Activated CD8-positive, alpha-beta memory T cell treated with anti-CD3 and anti-CD28 coated beads, Interleukin-2, amount 10 ng/mL, durations not matched to agents 7 days and 5 days (primary cell): ENCODE data around the gene PPM1D. TPM values are rescaled to one million over a fixed set of nuclear protein-coding genes. Genes with fewer than 3 reads are reported as not detected.
"Not testable (repeated sequence)": the region's sequence is repeated elsewhere in the genome, so short reads cannot be mapped to it uniquely, and the experiment has no call there.

Experiments
- ATAC-seq: fragments of 150-1000 bp; cut with Tn5 transposase; one replicate; pipeline ENCODE4 v1.10.0; 2021; ENCODE audit warnings: moderate library complexity
- CTCF ChIA-PET: fragments of 350-600 bp; sonication (Branson Sonifier 250); formaldehyde crosslinking; loops from one replicate; lab custom pipeline; 2021; ENCODE audit warnings: antibody characterized with exemption; lab: Charles Lee
- DNase-seq: peaks from one replicate; pipeline ENCODE4 v3.0.0-alpha.2; 2020
- H3K27ac Mint-ChIP-seq: one replicate; pipeline ENCODE4 v1.8.0; 2021; ENCODE audit warnings: mild to moderate bottlenecking, mixed read lengths
- H3K27me3 Mint-ChIP-seq: one replicate; pipeline ENCODE4 v1.8.0; 2021; ENCODE audit warnings: mixed read lengths
- H3K36me3 Mint-ChIP-seq: one replicate; pipeline ENCODE4 v1.8.0; 2021; ENCODE audit warnings: mild to moderate bottlenecking, mixed read lengths
- H3K4me1 Mint-ChIP-seq: one replicate; pipeline ENCODE4 v1.8.0; 2021; ENCODE audit warnings: mixed read lengths
- H3K4me3 Mint-ChIP-seq: one replicate; pipeline ENCODE4 v1.8.0; 2021; ENCODE audit warnings: mild to moderate bottlenecking, moderate library complexity, mixed read lengths
- H3K9me3 Mint-ChIP-seq: one replicate; pipeline ENCODE4 v1.8.0; 2022; ENCODE audit warnings: low read depth, mixed read lengths
- total RNA-seq, 2 experiments: library from RNA; stranded (reverse); gene quantifications; one replicate each; pipeline ENCODE4 v1.2.3, GENCODE V29; 2021

The PPM1D gene
- total RNA-seq, 2 experiments from 2014 or later: 20.3 to 22.6 TPM

GRCh38 chr17:60613796-60614195 is 13.8 kb downstream of the PPM1D start:
- not testable (repeated sequence) for H3K27ac Mint-ChIP-seq, H3K4me1 Mint-ChIP-seq, H3K9me3 Mint-ChIP-seq, H3K36me3 Mint-ChIP-seq, ATAC-seq, H3K27me3 Mint-ChIP-seq, H3K4me3 Mint-ChIP-seq, DNase-seq
- CTCF ChIA-PET: interaction anchor here (0.6 kb wide), 1 partner anchor 26 kb away, joined by 3 read pairs; no protein-coding TSS in a partner anchor

- H3K27me3 Mint-ChIP-seq, CTCF ChIA-PET, ATAC-seq, H3K36me3 Mint-ChIP-seq, H3K4me3 Mint-ChIP-seq, H3K9me3 Mint-ChIP-seq, H3K27ac Mint-ChIP-seq, H3K4me1 Mint-ChIP-seq, DNase-seq: not testable (repeated sequence)
These were observed 14.3 kb downstream of the PPM1D start for GRCh38 chr17:60614247-60614646.

- CTCF ChIA-PET: interaction anchor here (0.9 to 1.2 kb wide), 2 partner anchors 11 to 37 kb away, joined by 3 to 4 read pairs; no protein-coding TSS in a partner anchor
- DNase-seq (no peak), ATAC-seq (no peak)
- peaks cover 8% of the 10 kb centered on the region for H3K4me1 Mint-ChIP-seq
- H3K27me3 Mint-ChIP-seq: no peaks in the 10 kb centered on the region
- H3K9me3 Mint-ChIP-seq: no peaks in the 10 kb centered on the region
- peaks cover 4% of the 10 kb centered on the region for H3K36me3 Mint-ChIP-seq
- H3K27ac Mint-ChIP-seq: no peak overlapping the region
- H3K4me3 Mint-ChIP-seq: no peak overlapping the region
These were observed 15.1 kb downstream of the PPM1D start for GRCh38 chr17:60615108-60615507.

GRCh38 chr17:60615840-60616239 is 15.8 kb downstream of the PPM1D start:
- H3K9me3 Mint-ChIP-seq: no peaks in the 10 kb centered on the region
- ATAC-seq: no peak
- DNase-seq: no peak
- peaks cover 4% of the 10 kb centered on the region for H3K36me3 Mint-ChIP-seq
- no peak overlapping the region for H3K4me3 Mint-ChIP-seq
- no peak overlapping the region for H3K27ac Mint-ChIP-seq
- CTCF ChIA-PET: interaction anchor here (0.9 to 1.2 kb wide), 2 partner anchors 12 to 38 kb away, joined by 3 to 4 read pairs; no protein-coding TSS in a partner anchor
- H3K4me1 Mint-ChIP-seq: peaks cover 7% of the 10 kb centered on the region
- no peaks in the 10 kb centered on the region for H3K27me3 Mint-ChIP-seq

GRCh38 chr17:60618080-60618479 is 18.1 kb downstream of the PPM1D start:
- H3K27ac Mint-ChIP-seq: no peak overlapping the region
- CTCF ChIA-PET: interaction anchor here (1.1 kb wide), 1 partner anchor 21 kb away, joined by 4 read pairs; no protein-coding TSS in a partner anchor
- no peak overlapping the region for H3K4me3 Mint-ChIP-seq
- peaks cover 9% of the 10 kb centered on the region for H3K36me3 Mint-ChIP-seq
- peaks cover 9% of the 10 kb centered on the region for H3K4me1 Mint-ChIP-seq
- no peak for ATAC-seq
- no peaks in the 10 kb centered on the region for H3K9me3 Mint-ChIP-seq
- H3K27me3 Mint-ChIP-seq: no peaks in the 10 kb centered on the region
- no peak for DNase-seq

GRCh38 chr17:60618854-60619526 is 19.0 kb downstream of the PPM1D start:
- ATAC-seq (no peak), DNase-seq (no peak)
- CTCF ChIA-PET: interaction anchor here (1.1 kb wide), 1 partner anchor 17 kb away, joined by 3 read pairs; no protein-coding TSS in a partner anchor
- H3K4me1 Mint-ChIP-seq: peaks cover 10% of the 10 kb centered on the region
- peaks cover 9% of the 10 kb centered on the region for H3K36me3 Mint-ChIP-seq
- no peaks in the 10 kb centered on the region for H3K27me3 Mint-ChIP-seq
- H3K9me3 Mint-ChIP-seq: no peaks in the 10 kb centered on the region
- no peak overlapping the region for H3K27ac Mint-ChIP-seq
- no peak overlapping the region for H3K4me3 Mint-ChIP-seq

GRCh38 chr17:60622961-60623360 is 23.0 kb downstream of the PPM1D start:
- Mint-ChIP-seq H3K4me3 (no peak overlapping the region), H3K4me1 (peaks cover 7% of the 10 kb centered on the region), H3K27ac (no peak overlapping the region), H3K27me3 (no peaks in the 10 kb centered on the region), H3K36me3 (peaks cover 9% of the 10 kb centered on the region), H3K9me3 (no peaks in the 10 kb centered on the region)
- CTCF ChIA-PET: interaction anchor here (1.6 kb wide), 1 partner anchor 15 kb away, joined by 4 read pairs; no protein-coding TSS in a partner anchor
- DNase-seq: no peak
- no peak for ATAC-seq

- no peak for ATAC-seq
- no peaks in the 10 kb centered on the region for H3K27me3 Mint-ChIP-seq
- H3K4me3 Mint-ChIP-seq: no peak overlapping the region
- H3K27ac Mint-ChIP-seq: no peak overlapping the region
- no peaks in the 10 kb centered on the region for H3K9me3 Mint-ChIP-seq
- CTCF ChIA-PET: interaction anchor here (1.6 kb wide), 1 partner anchor 14 kb away, joined by 4 read pairs; no protein-coding TSS in a partner anchor
- H3K36me3 Mint-ChIP-seq: peaks cover 11% of the 10 kb centered on the region
- H3K4me1 Mint-ChIP-seq: peaks cover 10% of the 10 kb centered on the region
- DNase-seq: no peak
These were observed 23.4 kb downstream of the PPM1D start for GRCh38 chr17:60623415-60623814.

- CTCF ChIA-PET: interaction anchor here (1.5 kb wide), 1 partner anchor 11 kb away, joined by 6 read pairs; no protein-coding TSS in a partner anchor
- ATAC-seq (no peak), DNase-seq (no peak)
- H3K36me3 Mint-ChIP-seq: peaks cover 4% of the 10 kb centered on the region
- no peak overlapping the region for H3K4me3 Mint-ChIP-seq
- no peak overlapping the region for H3K27ac Mint-ChIP-seq
- no peaks in the 10 kb centered on the region for H3K9me3 Mint-ChIP-seq
- H3K27me3 Mint-ChIP-seq: no peaks in the 10 kb centered on the region
- H3K4me1 Mint-ChIP-seq: peaks cover 12% of the 10 kb centered on the region
These were observed 27.1 kb downstream of the PPM1D start for GRCh38 chr17:60627124-60627523.

- H3K27ac Mint-ChIP-seq: no peak overlapping the region
- ATAC-seq: no peak
- peaks cover 2% of the 10 kb centered on the region for H3K36me3 Mint-ChIP-seq
- no peak overlapping the region for H3K4me3 Mint-ChIP-seq
- peaks cover 10% of the 10 kb centered on the region for H3K4me1 Mint-ChIP-seq
- CTCF ChIA-PET: interaction anchor here (1.0 kb wide), 1 partner anchor 10 kb away, joined by 4 read pairs; no protein-coding TSS in a partner anchor
- H3K27me3 Mint-ChIP-seq: no peaks in the 10 kb centered on the region
- H3K9me3 Mint-ChIP-seq: no peaks in the 10 kb centered on the region
- no peak for DNase-seq
These were observed 28.4 kb downstream of the PPM1D start for GRCh38 chr17:60628252-60628889.

GRCh38 chr17:60629120-60629519 is 29.1 kb downstream of the PPM1D start:
- Mint-ChIP-seq H3K27ac (no peak overlapping the region), H3K4me3 (no peak overlapping the region), H3K27me3 (no peaks in the 10 kb centered on the region), H3K9me3 (no peaks in the 10 kb centered on the region), H3K4me1 (peaks cover 9% of the 10 kb centered on the region), H3K36me3 (peaks cover 2% of the 10 kb centered on the region)
- no peak for DNase-seq
- CTCF ChIA-PET: interaction anchor here (1.0 kb wide), 1 partner anchor 10 kb away, joined by 4 read pairs; no protein-coding TSS in a partner anchor
- ATAC-seq: no peak

GRCh38 chr17:60630352-60630751 is 30.4 kb downstream of the PPM1D start:
- ATAC-seq: no peak
- DNase-seq: no peak
- CTCF ChIA-PET: interaction anchor here (0.9 to 1.8 kb wide), 5 partner anchors 9 to 209 kb away, joined by 3 to 7 read pairs (median 4); no protein-coding TSS in a partner anchor
- H3K27me3 Mint-ChIP-seq: no peaks in the 10 kb centered on the region
- no peak overlapping the region for H3K27ac Mint-ChIP-seq
- no peak overlapping the region for H3K4me3 Mint-ChIP-seq
- no peaks in the 10 kb centered on the region for H3K9me3 Mint-ChIP-seq
- H3K36me3 Mint-ChIP-seq: peaks cover 2% of the 10 kb centered on the region
- peaks cover 9% of the 10 kb centered on the region for H3K4me1 Mint-ChIP-seq

- no peaks in the 10 kb centered on the region for H3K27me3 Mint-ChIP-seq
- DNase-seq (no peak), ATAC-seq (no peak)
- CTCF ChIA-PET: interaction anchor here (0.9 to 1.8 kb wide), 5 partner anchors 9 to 210 kb away, joined by 3 to 7 read pairs (median 4); no protein-coding TSS in a partner anchor
- H3K27ac Mint-ChIP-seq: no peak overlapping the region
- peaks cover 2% of the 10 kb centered on the region for H3K36me3 Mint-ChIP-seq
- no peak overlapping the region for H3K4me3 Mint-ChIP-seq
- H3K9me3 Mint-ChIP-seq: no peaks in the 10 kb centered on the region
- peaks cover 9% of the 10 kb centered on the region for H3K4me1 Mint-ChIP-seq
These were observed 31.1 kb downstream of the PPM1D start for GRCh38 chr17:60631119-60631518.
